ENCODE measurements around the gene GARNL3.

- TF ChIP-seq, protein P1, sequence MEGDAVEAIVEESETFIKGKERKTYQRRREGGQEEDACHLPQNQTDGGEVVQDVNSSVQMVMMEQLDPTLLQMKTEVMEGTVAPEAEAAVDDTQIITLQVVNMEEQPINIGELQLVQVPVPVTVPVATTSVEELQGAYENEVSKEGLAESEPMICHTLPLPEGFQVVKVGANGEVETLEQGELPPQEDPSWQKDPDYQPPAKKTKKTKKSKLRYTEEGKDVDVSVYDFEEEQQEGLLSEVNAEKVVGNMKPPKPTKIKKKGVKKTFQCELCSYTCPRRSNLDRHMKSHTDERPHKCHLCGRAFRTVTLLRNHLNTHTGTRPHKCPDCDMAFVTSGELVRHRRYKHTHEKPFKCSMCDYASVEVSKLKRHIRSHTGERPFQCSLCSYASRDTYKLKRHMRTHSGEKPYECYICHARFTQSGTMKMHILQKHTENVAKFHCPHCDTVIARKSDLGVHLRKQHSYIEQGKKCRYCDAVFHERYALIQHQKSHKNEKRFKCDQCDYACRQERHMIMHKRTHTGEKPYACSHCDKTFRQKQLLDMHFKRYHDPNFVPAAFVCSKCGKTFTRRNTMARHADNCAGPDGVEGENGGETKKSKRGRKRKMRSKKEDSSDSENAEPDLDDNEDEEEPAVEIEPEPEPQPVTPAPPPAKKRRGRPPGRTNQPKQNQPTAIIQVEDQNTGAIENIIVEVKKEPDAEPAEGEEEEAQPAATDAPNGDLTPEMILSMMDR (IDR thresholded peaks at IDR 0.05) = no peak
- TF ChIP-seq POLR2AphosphoS5 (IDR thresholded peaks at IDR 0.05; ENCODE audit: insufficient read depth in 1 of 2, low read depth in 1 of 2) (no peak), POLR2A (IDR thresholded peaks at IDR 0.05) (no peak)
These were observed 125.0 kb downstream of the GARNL3 start for GRCh38 chr9:127389381-127390247.

All from vagina (tissue), 2 donors.